ENCODE data around the gene MBD6. TPM values are rescaled to one million over a fixed set of nuclear protein-coding genes. Genes with fewer than 3 reads are reported as not detected.
A peak's percentile ranks its signal among the peaks of the same experiment; 100 is the strongest.
"Not testable (repeated sequence)": the region's sequence is repeated elsewhere in the genome, so short reads cannot be mapped to it uniquely, and the experiment has no call there.

The MBD6 gene
- total and polyA plus RNA-seq, 2 donors from 2014 or later = 38.4 to 118 TPM

DNA sequence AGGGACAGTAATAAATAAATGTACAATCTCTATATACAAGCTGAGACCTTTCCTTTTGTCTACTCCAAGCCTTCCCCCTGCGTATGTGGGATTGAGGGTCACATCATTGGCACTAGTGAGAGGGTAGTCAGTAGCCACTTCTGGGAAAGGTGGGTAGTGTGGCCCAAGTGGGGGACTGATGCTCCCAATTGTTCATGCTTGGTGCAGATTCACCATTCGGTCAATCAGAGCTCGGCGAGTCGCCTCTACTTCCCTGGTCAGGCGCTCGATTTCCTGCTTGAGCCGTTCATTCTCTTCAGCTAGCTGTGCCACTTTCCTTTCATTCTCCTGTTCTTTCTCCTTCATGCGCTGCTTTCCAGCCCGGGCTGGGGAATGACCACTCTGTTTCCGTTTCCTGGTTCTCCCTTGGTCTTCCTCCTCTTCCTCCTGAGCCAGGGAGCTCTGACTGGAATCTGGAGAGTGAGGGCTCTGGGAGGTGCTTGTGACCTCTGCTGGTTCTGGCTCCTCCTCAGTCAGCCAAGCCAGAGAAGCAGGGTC lies 5.9 kb upstream of the MBD6 start:
- no peaks in the 10 kb centered on the region for H3K27me3 ChIP-seq (ENCODE audit: control insufficient read depth, insufficient read depth, low read length)
- FAIRE-seq (no peak), DNase-seq (no peak)
- H3K36me3 ChIP-seq (ENCODE audit: control insufficient read depth in 2 of 3, insufficient read depth in 3 of 3, low read length in 3 of 3) = peaks cover 17 to 54% (median 45%) of the 10 kb centered on the region in 3 donors
- H3K9me3 ChIP-seq (ENCODE audit: control insufficient read depth in 2 of 3, insufficient read depth in 1 of 3, low read length in 3 of 3) = no peaks in the 10 kb centered on the region
- H3K27ac ChIP-seq (ENCODE audit: low read depth in 2 of 2, low read length in 2 of 2) = no peak overlapping the region
- intact Hi-C loops (cut with DNase I) = no loop called here
- H3K4me1 ChIP-seq (ENCODE audit: control insufficient read depth in 2 of 3, insufficient read depth in 2 of 3, low read depth in 1 of 3, low read length in 3 of 3) = peaks cover 4 to 19% (median 15%) of the 10 kb centered on the region in 3 donors
- peak overlapping the region in 1 of 3 donors; percentile 11 for H3K4me3 ChIP-seq (ENCODE audit: low read length in 3 of 3)
- TF ChIP-seq, protein P1, sequence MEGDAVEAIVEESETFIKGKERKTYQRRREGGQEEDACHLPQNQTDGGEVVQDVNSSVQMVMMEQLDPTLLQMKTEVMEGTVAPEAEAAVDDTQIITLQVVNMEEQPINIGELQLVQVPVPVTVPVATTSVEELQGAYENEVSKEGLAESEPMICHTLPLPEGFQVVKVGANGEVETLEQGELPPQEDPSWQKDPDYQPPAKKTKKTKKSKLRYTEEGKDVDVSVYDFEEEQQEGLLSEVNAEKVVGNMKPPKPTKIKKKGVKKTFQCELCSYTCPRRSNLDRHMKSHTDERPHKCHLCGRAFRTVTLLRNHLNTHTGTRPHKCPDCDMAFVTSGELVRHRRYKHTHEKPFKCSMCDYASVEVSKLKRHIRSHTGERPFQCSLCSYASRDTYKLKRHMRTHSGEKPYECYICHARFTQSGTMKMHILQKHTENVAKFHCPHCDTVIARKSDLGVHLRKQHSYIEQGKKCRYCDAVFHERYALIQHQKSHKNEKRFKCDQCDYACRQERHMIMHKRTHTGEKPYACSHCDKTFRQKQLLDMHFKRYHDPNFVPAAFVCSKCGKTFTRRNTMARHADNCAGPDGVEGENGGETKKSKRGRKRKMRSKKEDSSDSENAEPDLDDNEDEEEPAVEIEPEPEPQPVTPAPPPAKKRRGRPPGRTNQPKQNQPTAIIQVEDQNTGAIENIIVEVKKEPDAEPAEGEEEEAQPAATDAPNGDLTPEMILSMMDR (IDR thresholded peaks at IDR 0.05; ENCODE audit: borderline replicate concordance, extremely low read depth, insufficient read depth) = no peak
- H3K9ac ChIP-seq (ENCODE audit: low read length in 3 of 3) = no peak overlapping the region

DNA sequence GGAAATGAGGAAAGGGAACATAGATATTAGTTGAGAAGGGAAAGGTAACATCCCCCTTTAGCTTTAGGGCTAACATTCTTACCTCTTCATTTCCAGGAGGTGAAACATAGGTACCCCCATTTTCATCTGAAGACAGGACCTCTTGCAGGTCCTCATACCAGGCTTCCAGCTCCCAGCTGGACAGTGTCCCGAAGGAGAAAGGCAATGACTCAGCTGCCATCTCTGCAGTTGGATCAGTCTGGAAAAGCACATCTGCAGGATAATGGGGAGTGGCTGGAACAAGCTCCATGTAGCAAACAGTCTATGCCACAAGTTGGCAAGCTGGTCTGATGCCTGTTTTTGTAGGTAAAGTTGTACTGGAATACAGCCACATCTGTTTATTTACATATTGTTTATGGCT lies 5.4 kb upstream of the MBD6 start:
- no peak for FAIRE-seq
- intact Hi-C loops (cut with DNase I) = no loop called here

DNA sequence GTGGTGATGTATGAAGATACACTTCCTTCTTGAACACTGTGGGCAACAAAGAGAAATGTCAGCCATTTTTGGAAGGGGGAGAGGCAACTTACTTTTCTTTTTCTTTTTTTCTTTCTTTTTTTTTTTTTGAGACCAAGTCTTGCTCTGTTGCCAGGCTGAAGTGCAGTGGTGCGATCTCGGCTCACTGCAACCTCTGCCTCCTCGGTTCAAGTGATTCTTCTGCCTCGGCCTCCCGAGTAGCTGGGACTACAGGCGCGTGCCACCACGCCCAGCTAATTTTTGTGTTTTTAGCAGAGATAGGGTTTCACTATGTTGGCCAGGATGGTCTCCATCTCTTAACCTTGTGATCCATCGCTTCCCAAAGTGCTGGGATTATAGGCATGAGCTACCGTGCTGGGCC lies 4.9 kb upstream of the MBD6 start:
- Histone ChIP-seq H3K4me3 (ENCODE audit: low read length in 3 of 3) (peak overlapping the region in 2 of 3 donors; percentile 91 to 99), H3K4me1 (ENCODE audit: control insufficient read depth in 2 of 3, insufficient read depth in 2 of 3, low read depth in 1 of 3, low read length in 3 of 3) (peaks cover 7 to 24% (median 20%) of the 10 kb centered on the region in 3 donors), H3K9ac (ENCODE audit: low read length in 3 of 3) (peak overlapping the region in 2 of 3 donors; percentile 72 to 95), H3K36me3 (ENCODE audit: control insufficient read depth in 2 of 3, insufficient read depth in 3 of 3, low read length in 3 of 3) (peaks cover 13 to 43% (median 35%) of the 10 kb centered on the region in 3 donors), H3K27ac (ENCODE audit: low read depth in 2 of 2, low read length in 2 of 2) (peak overlapping the region; percentile 73 to 99)
- FAIRE-seq; H3K9me3 ChIP-seq (ENCODE audit: control insufficient read depth in 2 of 3, insufficient read depth in 1 of 3, low read length in 3 of 3); H3K27me3 ChIP-seq (ENCODE audit: control insufficient read depth, insufficient read depth, low read length); intact Hi-C loops (cut with DNase I); DNase-seq: not testable (repeated sequence)

More for the DNA sequence above, 5.4 kb upstream of the MBD6 start:
- H3K9ac ChIP-seq (ENCODE audit: low read length in 3 of 3) = no peak overlapping the region
- H3K9me3 ChIP-seq (ENCODE audit: control insufficient read depth in 2 of 3, insufficient read depth in 1 of 3, low read length in 3 of 3) = no peaks in the 10 kb centered on the region
- H3K36me3 ChIP-seq (ENCODE audit: control insufficient read depth in 2 of 3, insufficient read depth in 3 of 3, low read length in 3 of 3) = peaks cover 13 to 49% (median 40%) of the 10 kb centered on the region in 3 donors
- peaks cover 7 to 23% (median 20%) of the 10 kb centered on the region in 3 donors for H3K4me1 ChIP-seq (ENCODE audit: control insufficient read depth in 2 of 3, insufficient read depth in 2 of 3, low read depth in 1 of 3, low read length in 3 of 3)
- DNase-seq = no peak
- peak overlapping the region in 1 of 3 donors; percentile 11 for H3K4me3 ChIP-seq (ENCODE audit: low read length in 3 of 3)
- no peaks in the 10 kb centered on the region for H3K27me3 ChIP-seq (ENCODE audit: control insufficient read depth, insufficient read depth, low read length)
- TF ChIP-seq, protein P1 (IDR thresholded peaks at IDR 0.05; ENCODE audit: borderline replicate concordance, extremely low read depth, insufficient read depth) = no peak
- H3K27ac ChIP-seq (ENCODE audit: low read depth in 2 of 2, low read length in 2 of 2) = no peak overlapping the region

DNA sequence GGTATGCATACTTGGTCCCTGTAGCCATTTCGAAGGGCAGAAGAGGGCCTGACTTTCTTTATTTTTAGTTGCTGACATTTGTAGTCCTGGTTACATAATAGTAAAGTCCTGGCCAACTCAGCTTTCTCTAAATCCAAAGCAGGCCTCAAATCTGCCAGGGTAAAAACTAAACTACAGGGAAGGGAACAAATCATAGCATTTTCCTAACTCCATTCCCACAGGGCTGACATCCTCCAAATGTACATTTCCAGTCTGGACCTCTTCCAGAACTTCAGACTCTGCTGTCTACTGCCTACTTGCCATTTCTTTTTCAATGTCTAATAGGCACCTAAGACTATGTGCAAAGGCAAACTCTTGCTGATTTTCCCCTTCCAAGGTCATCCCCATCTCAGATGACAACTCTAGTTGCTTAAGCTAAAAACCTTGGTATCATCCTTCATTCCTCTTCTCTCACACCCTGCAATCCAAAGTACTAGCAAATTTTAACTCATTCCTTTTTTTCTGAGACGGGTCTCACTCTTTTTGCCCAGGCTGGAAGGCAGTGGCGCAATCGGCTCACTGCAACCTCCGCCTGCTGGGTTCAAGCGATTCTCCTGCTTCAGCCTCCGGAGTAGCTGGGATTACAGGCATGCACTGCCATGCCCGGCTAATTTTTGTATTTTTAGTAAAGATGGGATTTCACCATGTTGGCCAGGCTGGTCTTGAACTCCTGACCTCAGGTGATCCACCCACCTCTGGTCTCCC lies 4.3 kb upstream of the MBD6 start:
- Histone ChIP-seq H3K4me3 (ENCODE audit: low read length in 3 of 3) (peak overlapping the region in 2 of 3 donors; percentile 91 to 99), H3K4me1 (ENCODE audit: control insufficient read depth in 2 of 3, insufficient read depth in 2 of 3, low read depth in 1 of 3, low read length in 3 of 3) (peaks cover 7 to 24% (median 20%) of the 10 kb centered on the region in 3 donors), H3K9ac (ENCODE audit: low read length in 3 of 3) (peak overlapping the region in 2 of 3 donors; percentile 72 to 95), H3K27me3 (ENCODE audit: control insufficient read depth, insufficient read depth, low read length) (no peaks in the 10 kb centered on the region), H3K36me3 (ENCODE audit: control insufficient read depth in 2 of 3, insufficient read depth in 3 of 3, low read length in 3 of 3) (peaks cover 11 to 37% (median 32%) of the 10 kb centered on the region in 3 donors), H3K9me3 (ENCODE audit: control insufficient read depth in 2 of 3, insufficient read depth in 1 of 3, low read length in 3 of 3) (no peaks in the 10 kb centered on the region), H3K27ac (ENCODE audit: low read depth in 2 of 2, low read length in 2 of 2) (peak overlapping the region; percentile 98 to 99)
- TF ChIP-seq, protein P1 (IDR thresholded peaks at IDR 0.05; ENCODE audit: borderline replicate concordance, extremely low read depth, insufficient read depth) = no peak
- FAIRE-seq = no peak
- intact Hi-C loops (cut with DNase I) = no loop called here
- no peak for DNase-seq
